Skeletal muscle satellite cell (primary cell): ENCODE measurements around the gene CTNNBIP1.

Experiments used
- H3K27me3 ChIP-seq: 2 replicates; pipeline ENCODE4 v1.7.0; 2013; ENCODE audit warnings: low read length; ENCODE audit not compliant: control insufficient read depth, insufficient read depth
- H3K36me3 ChIP-seq: 2 replicates; pipeline ENCODE4 v1.7.0; 2013; ENCODE audit warnings: mild to moderate bottlenecking, control low read depth, low read length; ENCODE audit not compliant: insufficient read depth
- H3K4me1 ChIP-seq: 2 replicates; pipeline ENCODE4 v1.7.0; 2013; ENCODE audit warnings: low read length; ENCODE audit not compliant: control insufficient read depth, insufficient read depth
- H3K4me2 ChIP-seq: 2 replicates; pipeline ENCODE4 v1.7.0; 2013; ENCODE audit warnings: mild to moderate bottlenecking, low read length
- H3K4me3 ChIP-seq: 2 replicates; pipeline ENCODE4 v1.7.0; 2013; ENCODE audit warnings: low read length
- H3K9ac ChIP-seq: 2 replicates; pipeline ENCODE4 v1.7.0; 2013; ENCODE audit warnings: mild to moderate bottlenecking, low read depth, low read length, moderate library complexity
- H3K9me3 ChIP-seq: replicated peaks from 2 replicates; pipeline ENCODE4 v1.7.0; 2013; ENCODE audit warnings: mild to moderate bottlenecking, control low read depth, low read length

The CTNNBIP1 gene

GRCh38 chr1:9916452-9916851 is 6.4 kb upstream of the CTNNBIP1 start:
- H3K9me3 ChIP-seq = no peaks in the 10 kb centered on the region
- H3K9ac ChIP-seq = no peak overlapping the region
- H3K4me1 ChIP-seq = no peaks in the 10 kb centered on the region
- H3K27me3 ChIP-seq = peaks cover 15% of the 10 kb centered on the region
- no peaks in the 10 kb centered on the region for H3K36me3 ChIP-seq
- H3K4me2 ChIP-seq = no peak overlapping the region
- no peak overlapping the region for H3K4me3 ChIP-seq

GRCh38 chr1:9914610-9914937 is 4.5 kb upstream of the CTNNBIP1 start:
- Histone ChIP-seq H3K4me3 (no peak overlapping the region), H3K4me2 (no peak overlapping the region), H3K9ac (no peak overlapping the region), H3K27me3 (peaks cover 15% of the 10 kb centered on the region), H3K9me3 (no peaks in the 10 kb centered on the region), H3K36me3 (no peaks in the 10 kb centered on the region), H3K4me1 (peaks cover 7% of the 10 kb centered on the region)

GRCh38 chr1:9912264-9912936 is 2.3 kb upstream of the CTNNBIP1 start:
- H3K27me3 ChIP-seq = peaks cover 4% of the 10 kb centered on the region
- no peak overlapping the region for H3K9ac ChIP-seq
- no peak overlapping the region for H3K4me3 ChIP-seq
- H3K4me2 ChIP-seq = no peak overlapping the region
- no peaks in the 10 kb centered on the region for H3K36me3 ChIP-seq
- no peaks in the 10 kb centered on the region for H3K9me3 ChIP-seq
- H3K4me1 ChIP-seq = peaks cover 16% of the 10 kb centered on the region

- no peaks in the 10 kb centered on the region for H3K9me3 ChIP-seq
- no peaks in the 10 kb centered on the region for H3K27me3 ChIP-seq
- peaks cover 16% of the 10 kb centered on the region for H3K4me1 ChIP-seq
- peak overlapping the region; percentile 78 for H3K4me3 ChIP-seq
- no peaks in the 10 kb centered on the region for H3K36me3 ChIP-seq
- peak overlapping the region; percentile 97 for H3K4me2 ChIP-seq
- peak overlapping the region; percentile 83 for H3K9ac ChIP-seq
Measured at GRCh38 chr1:9910423-9911178, 532 bp upstream of the CTNNBIP1 start.

- Histone ChIP-seq H3K4me3 (peak overlapping the region; percentile 80), H3K4me1 (peaks cover 23% of the 10 kb centered on the region)
Measured at GRCh38 chr1:9909234-9910046, 629 bp downstream of the CTNNBIP1 start.

GRCh38 chr1:9908871-9909233 is 1.2 kb downstream of the CTNNBIP1 start:
- Histone ChIP-seq H3K4me2 (peak overlapping the region; percentile 98), H3K27me3 (no peaks in the 10 kb centered on the region), H3K9me3 (no peaks in the 10 kb centered on the region), H3K9ac (peak overlapping the region; percentile 84), H3K4me1 (peaks cover 23% of the 10 kb centered on the region), H3K36me3 (no peaks in the 10 kb centered on the region), H3K4me3 (peak overlapping the region; percentile 80)

More at GRCh38 chr1:9909234-9910046, 629 bp downstream of the CTNNBIP1 start:
- Histone ChIP-seq H3K9me3 (no peaks in the 10 kb centered on the region), H3K36me3 (no peaks in the 10 kb centered on the region), H3K9ac (peak overlapping the region; percentile 84), H3K4me2 (peak overlapping the region; percentile 98), H3K27me3 (no peaks in the 10 kb centered on the region)

GRCh38 chr1:9907441-9907840 is 2.6 kb downstream of the CTNNBIP1 start:
- Histone ChIP-seq H3K9me3 (no peaks in the 10 kb centered on the region), H3K9ac (no peak overlapping the region), H3K27me3 (no peaks in the 10 kb centered on the region), H3K4me2 (no peak overlapping the region), H3K4me3 (no peak overlapping the region), H3K36me3 (no peaks in the 10 kb centered on the region), H3K4me1 (peaks cover 23% of the 10 kb centered on the region)

GRCh38 chr1:9906466-9906865 is 3.6 kb downstream of the CTNNBIP1 start:
- peaks cover 23% of the 10 kb centered on the region for H3K4me1 ChIP-seq
- no peak overlapping the region for H3K4me2 ChIP-seq
- no peaks in the 10 kb centered on the region for H3K9me3 ChIP-seq
- H3K27me3 ChIP-seq = no peaks in the 10 kb centered on the region
- H3K36me3 ChIP-seq = no peaks in the 10 kb centered on the region
- H3K9ac ChIP-seq = no peak overlapping the region
- H3K4me3 ChIP-seq = no peak overlapping the region

GRCh38 chr1:9905010-9905409 is 5.1 kb downstream of the CTNNBIP1 start:
- Histone ChIP-seq H3K4me3 (no peak overlapping the region), H3K27me3 (no peaks in the 10 kb centered on the region), H3K36me3 (no peaks in the 10 kb centered on the region), H3K9ac (no peak overlapping the region), H3K4me2 (no peak overlapping the region), H3K4me1 (peaks cover 16% of the 10 kb centered on the region), H3K9me3 (no peaks in the 10 kb centered on the region)

- H3K4me3 ChIP-seq = no peak overlapping the region
- peaks cover 16% of the 10 kb centered on the region for H3K4me1 ChIP-seq
- no peaks in the 10 kb centered on the region for H3K9me3 ChIP-seq
Measured at GRCh38 chr1:9904596-9904995, 5.5 kb downstream of the CTNNBIP1 start.

GRCh38 chr1:9903801-9904527 is 6.1 kb downstream of the CTNNBIP1 start:
- Histone ChIP-seq H3K4me1 (peaks cover 10% of the 10 kb centered on the region), H3K4me2 (no peak overlapping the region), H3K9ac (no peak overlapping the region), H3K9me3 (no peaks in the 10 kb centered on the region), H3K4me3 (no peak overlapping the region), H3K36me3 (no peaks in the 10 kb centered on the region), H3K27me3 (no peaks in the 10 kb centered on the region)

More at GRCh38 chr1:9904596-9904995, 5.5 kb downstream of the CTNNBIP1 start:
- H3K27me3 ChIP-seq = no peaks in the 10 kb centered on the region
- no peak overlapping the region for H3K9ac ChIP-seq
- H3K36me3 ChIP-seq = no peaks in the 10 kb centered on the region
- no peak overlapping the region for H3K4me2 ChIP-seq
